Measurements from ENCODE around the gene FAM53B.

- TF ChIP-seq GATA2 (IDR thresholded peaks at IDR 0.05; ENCODE audit: low read depth, low read length) (no peak), GATA3 (IDR thresholded peaks at IDR 0.05; ENCODE audit: low read depth, low read length) (no peak)
Measured at GRCh38 chr10:124737708-124738107, 6.5 kb downstream of the FAM53B start.

All from SH-SY5Y (cell line).